Smooth muscle cell (in vitro differentiated cells): ENCODE data around the gene AGBL4. TPM values are rescaled to one million over a fixed set of nuclear protein-coding genes. Genes with fewer than 3 reads are reported as not detected.

Experiments
- DNase-seq: peaks from one replicate; lab custom pipeline; 2025; ENCODE audit not compliant: unreplicated experiment; lab: John Stamatoyannopoulos, UW
- H2AFZ ChIP-seq: fragments of 200-600 bp; sonication (generic); 2 replicates; pipeline ENCODE4 v1.6.0; 2016; ENCODE audit warnings: antibody characterized with exemption, low read depth, mild to moderate bottlenecking
- H3F3A ChIP-seq: fragments of 200-600 bp; sonication (generic); 2 replicates; pipeline ENCODE4 v1.6.0; 2017; ENCODE audit warnings: antibody characterized with exemption, low read depth
- H3K27ac ChIP-seq: fragments of 200-600 bp; sonication (generic); 2 replicates; pipeline ENCODE4 v1.5.1; 2016; ENCODE audit warnings: low read depth, mild to moderate bottlenecking
- H3K27me3 ChIP-seq: fragments of 200-600 bp; sonication (generic); 2 replicates; pipeline ENCODE4 v1.6.1; 2016; ENCODE audit warnings: low read depth, mild to moderate bottlenecking
- H3K36me3 ChIP-seq: fragments of 200-600 bp; sonication (generic); 2 replicates; pipeline ENCODE4 v1.5.1; 2016; ENCODE audit warnings: low read depth
- H3K4me1 ChIP-seq: fragments of 200-600 bp; sonication (generic); 2 replicates; pipeline ENCODE4 v1.5.1; 2016; ENCODE audit warnings: low read depth
- H3K4me2 ChIP-seq: fragments of 200-600 bp; sonication (generic); 2 replicates; pipeline ENCODE4 v1.6.0; 2016; ENCODE audit warnings: mild to moderate bottlenecking
- H3K4me3 ChIP-seq: fragments of 200-600 bp; sonication (generic); 2 replicates; pipeline ENCODE4 v1.5.1; 2016; ENCODE audit warnings: mild to moderate bottlenecking
- H3K79me2 ChIP-seq: fragments of 200-600 bp; sonication (generic); 2 replicates; pipeline ENCODE4 v1.6.0; 2016; ENCODE audit warnings: low read depth, mild to moderate bottlenecking
- H3K9ac ChIP-seq: fragments of 200-600 bp; sonication (generic); 2 replicates; pipeline ENCODE4 v1.6.0; 2016; ENCODE audit warnings: low read depth
- H3K9me3 ChIP-seq: fragments of 200-600 bp; sonication (generic); replicated peaks from 2 replicates; pipeline ENCODE4 v1.5.1; 2016; ENCODE audit warnings: low read depth
- H4K20me1 ChIP-seq: fragments of 200-600 bp; sonication (generic); 2 replicates; pipeline ENCODE4 v1.6.0; 2016; ENCODE audit warnings: low read depth
- CTCF ChIP-seq: fragments of 200-600 bp; sonication (generic); IDR thresholded peaks from 2 replicates; pipeline ENCODE4 v1.5.1; 2017; ENCODE audit warnings: borderline replicate concordance, mild to moderate bottlenecking, antibody characterized with exemption; ENCODE audit not compliant: insufficient read depth, poor library complexity, severe bottlenecking
- WGBS: methylation state at CpG from one replicate; pipeline ENCODE4 v1.1.7; 2016; ENCODE audit warnings: low lambda C conversion rate; 5-methylcytosine and 5-hydroxymethylcytosine counted together
- polyA plus RNA-seq: library from polyadenylated mRNA; unstranded; fragments of >200 nt; fragmentation: Nextera tagmentation; extraction: Ambion mirVana; gene quantifications from 2 replicates; pipeline ENCODE4 v1.2.1, GENCODE V29; 2016
- total RNA-seq: library from RNA; depleted of rRNA; stranded (reverse); fragments of >200 nt; gene quantifications from 2 replicates; pipeline ENCODE4 v1.2.3, GENCODE V29; 2014

AGBL4 gene
- total and polyA plus RNA-seq, 2 experiments from 2014 or later: 0.29 TPM; not detected in 1

- H3K4me1 ChIP-seq: no peaks in the 10 kb centered on the region
- H3K79me2 ChIP-seq: no peaks in the 10 kb centered on the region
- no peak for DNase-seq
- H3K9ac ChIP-seq: no peak overlapping the region
- no peak overlapping the region for H3K27ac ChIP-seq
- H3K4me2 ChIP-seq: no peak overlapping the region
- no peaks in the 10 kb centered on the region for H3K9me3 ChIP-seq
- peaks cover 10% of the 10 kb centered on the region for H3K27me3 ChIP-seq
- no peak overlapping the region for H2AFZ ChIP-seq
- no peak overlapping the region for H3K4me3 ChIP-seq
- no peaks in the 10 kb centered on the region for H3F3A ChIP-seq
- H3K36me3 ChIP-seq: no peaks in the 10 kb centered on the region
- 78% methylated on average over 13 of the region's 13 CpGs for WGBS
- TF ChIP-seq CTCF: no peak
- H4K20me1 ChIP-seq: no peaks in the 10 kb centered on the region
Observed at GRCh38 chr1:48687282-48688045, 1336.3 kb downstream of the AGBL4 start.

- H3K79me2 ChIP-seq: no peaks in the 10 kb centered on the region
- no peaks in the 10 kb centered on the region for H3K9me3 ChIP-seq
- H3K4me1 ChIP-seq: no peaks in the 10 kb centered on the region
- no peaks in the 10 kb centered on the region for H3K36me3 ChIP-seq
- no peaks in the 10 kb centered on the region for H3F3A ChIP-seq
- TF ChIP-seq CTCF: no peak
- DNase-seq: no peak
- no peaks in the 10 kb centered on the region for H3K27me3 ChIP-seq
- no peak overlapping the region for H3K4me3 ChIP-seq
- H3K4me2 ChIP-seq: no peak overlapping the region
- no peak overlapping the region for H3K27ac ChIP-seq
- no peak overlapping the region for H3K9ac ChIP-seq
- no peaks in the 10 kb centered on the region for H4K20me1 ChIP-seq
- H2AFZ ChIP-seq: no peak overlapping the region
- 88% methylated on average over 5 of the region's 5 CpGs for WGBS
Observed at GRCh38 chr1:48686159-48686558, 1337.6 kb downstream of the AGBL4 start.

DNA sequence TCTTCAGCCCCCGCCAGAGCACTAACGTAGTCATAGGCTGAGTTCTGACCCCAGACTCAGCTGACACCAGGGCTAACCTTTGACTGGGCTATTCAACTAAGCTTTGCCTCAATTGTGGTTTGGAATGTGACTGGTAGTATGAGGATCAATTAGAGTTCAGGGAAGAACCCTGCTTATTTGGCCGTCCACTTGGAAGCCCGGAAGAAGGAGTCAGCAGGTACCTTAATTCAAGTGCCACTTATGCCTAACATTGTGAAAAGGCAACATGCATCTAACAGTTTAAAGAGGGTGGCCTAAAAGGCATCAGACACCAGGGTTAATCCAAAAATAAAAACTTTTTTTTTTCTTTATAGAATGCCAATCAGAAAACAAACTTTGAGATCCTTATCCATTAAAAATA, 1339.4 kb downstream of the AGBL4 start:
- Histone ChIP-seq H3K4me2 (no peak overlapping the region), H3K36me3 (no peaks in the 10 kb centered on the region), H3K79me2 (no peaks in the 10 kb centered on the region), H3F3A (no peaks in the 10 kb centered on the region), H4K20me1 (no peaks in the 10 kb centered on the region), H3K4me1 (no peaks in the 10 kb centered on the region), H3K27me3 (peaks cover 3% of the 10 kb centered on the region), H3K9ac (no peak overlapping the region), H2AFZ (no peak overlapping the region), H3K27ac (no peak overlapping the region), H3K4me3 (no peak overlapping the region), H3K9me3 (no peaks in the 10 kb centered on the region)
- WGBS: 91% methylated on average over 4 of the region's 4 CpGs
- no peak for TF ChIP-seq CTCF
- no peak for DNase-seq

GRCh38 chr1:48683839-48684238, 1339.9 kb downstream of the AGBL4 start:
- no peaks in the 10 kb centered on the region for H3K79me2 ChIP-seq
- no peak overlapping the region for H3K4me2 ChIP-seq
- H3F3A ChIP-seq: no peaks in the 10 kb centered on the region
- no peak overlapping the region for H2AFZ ChIP-seq
- H3K9me3 ChIP-seq: no peaks in the 10 kb centered on the region
- peaks cover 3% of the 10 kb centered on the region for H3K27me3 ChIP-seq
- H3K9ac ChIP-seq: no peak overlapping the region
- no peaks in the 10 kb centered on the region for H4K20me1 ChIP-seq
- no peaks in the 10 kb centered on the region for H3K4me1 ChIP-seq
- 88% methylated on average over 3 of the region's 3 CpGs for WGBS
- H3K36me3 ChIP-seq: no peaks in the 10 kb centered on the region
- H3K27ac ChIP-seq: no peak overlapping the region
- no peak overlapping the region for H3K4me3 ChIP-seq
- DNase-seq: no peak
- no peak for TF ChIP-seq CTCF
